Measurements from ENCODE around the gene CFAP52.
"Not testable (repeated sequence)": the region's sequence is repeated elsewhere in the genome, so short reads cannot be mapped to it uniquely, and the experiment has no call there.

Gene CFAP52

GRCh38 chr17:9544221-9544620, 32.2 kb upstream of the CFAP52 start:
- Histone ChIP-seq H3K36me3 (ENCODE audit: control insufficient read depth, insufficient read depth, low read length) (no peaks in the 10 kb centered on the region), H3K4me1 (ENCODE audit: control insufficient read depth, insufficient read depth, low read length) (no peaks in the 10 kb centered on the region), H3K27ac (ENCODE audit: low read length) (no peak overlapping the region), H3K9me3 (ENCODE audit: control insufficient read depth, insufficient read depth, low read length) (no peaks in the 10 kb centered on the region), H3K27me3 (ENCODE audit: control insufficient read depth, insufficient read depth, low read length) (no peaks in the 10 kb centered on the region), H3K4me3 (ENCODE audit: low read length) (no peak overlapping the region)
- DNase-seq (ENCODE audit: low read depth, low spot score), result no peak
- WGBS (ENCODE audit: insufficient coverage, insufficient read length), result no CpG with 5 or more reads among the region's 7 CpGs

GRCh38 chr17:9549215-9549614, 27.2 kb upstream of the CFAP52 start:
- DNase-seq (ENCODE audit: low read depth, low spot score), result no peak
- Histone ChIP-seq H3K27me3 (ENCODE audit: control insufficient read depth, insufficient read depth, low read length) (no peaks in the 10 kb centered on the region), H3K36me3 (ENCODE audit: control insufficient read depth, insufficient read depth, low read length) (no peaks in the 10 kb centered on the region), H3K9me3 (ENCODE audit: control insufficient read depth, insufficient read depth, low read length) (no peaks in the 10 kb centered on the region), H3K4me3 (ENCODE audit: low read length) (no peak overlapping the region), H3K27ac (ENCODE audit: low read length) (no peak overlapping the region), H3K4me1 (ENCODE audit: control insufficient read depth, insufficient read depth, low read length) (no peaks in the 10 kb centered on the region)
- WGBS (ENCODE audit: insufficient coverage, insufficient read length), result no CpG with 5 or more reads among the region's 2 CpGs

GRCh38 chr17:9553181-9553580, 23.3 kb upstream of the CFAP52 start:
- H3K36me3 ChIP-seq (ENCODE audit: control insufficient read depth, insufficient read depth, low read length), result no peaks in the 10 kb centered on the region
- no peak overlapping the region for H3K4me3 ChIP-seq (ENCODE audit: low read length)
- no CpG with 5 or more reads among the region's 2 CpGs for WGBS (ENCODE audit: insufficient coverage, insufficient read length)
- H3K27me3 ChIP-seq (ENCODE audit: control insufficient read depth, insufficient read depth, low read length), result no peaks in the 10 kb centered on the region
- no peak for DNase-seq (ENCODE audit: low read depth, low spot score)
- no peak overlapping the region for H3K27ac ChIP-seq (ENCODE audit: low read length)
- H3K9me3 ChIP-seq (ENCODE audit: control insufficient read depth, insufficient read depth, low read length), result no peaks in the 10 kb centered on the region
- no peaks in the 10 kb centered on the region for H3K4me1 ChIP-seq (ENCODE audit: control insufficient read depth, insufficient read depth, low read length)

GRCh38 chr17:9553596-9553995, 22.8 kb upstream of the CFAP52 start:
- no peaks in the 10 kb centered on the region for H3K9me3 ChIP-seq (ENCODE audit: control insufficient read depth, insufficient read depth, low read length)
- H3K4me3 ChIP-seq (ENCODE audit: low read length), result no peak overlapping the region
- no peaks in the 10 kb centered on the region for H3K36me3 ChIP-seq (ENCODE audit: control insufficient read depth, insufficient read depth, low read length)
- H3K4me1 ChIP-seq (ENCODE audit: control insufficient read depth, insufficient read depth, low read length), result no peaks in the 10 kb centered on the region
- DNase-seq (ENCODE audit: low read depth, low spot score), result no peak
- no CpG with 5 or more reads among the region's 4 CpGs for WGBS (ENCODE audit: insufficient coverage, insufficient read length)
- no peaks in the 10 kb centered on the region for H3K27me3 ChIP-seq (ENCODE audit: control insufficient read depth, insufficient read depth, low read length)
- H3K27ac ChIP-seq (ENCODE audit: low read length), result no peak overlapping the region

GRCh38 chr17:9554715-9555114, 21.7 kb upstream of the CFAP52 start:
- no CpG with 5 or more reads among the region's 6 CpGs for WGBS (ENCODE audit: insufficient coverage, insufficient read length)
- H3K27me3 ChIP-seq (ENCODE audit: control insufficient read depth, insufficient read depth, low read length); H3K4me1 ChIP-seq (ENCODE audit: control insufficient read depth, insufficient read depth, low read length); H3K4me3 ChIP-seq (ENCODE audit: low read length); H3K36me3 ChIP-seq (ENCODE audit: control insufficient read depth, insufficient read depth, low read length); H3K9me3 ChIP-seq (ENCODE audit: control insufficient read depth, insufficient read depth, low read length); H3K27ac ChIP-seq (ENCODE audit: low read length): not testable (repeated sequence)
- peak; percentile 29 for DNase-seq (ENCODE audit: low read depth, low spot score)

- Histone ChIP-seq H3K4me3 (ENCODE audit: low read length) (no peak overlapping the region), H3K9me3 (ENCODE audit: control insufficient read depth, insufficient read depth, low read length) (no peaks in the 10 kb centered on the region), H3K27me3 (ENCODE audit: control insufficient read depth, insufficient read depth, low read length) (no peaks in the 10 kb centered on the region), H3K4me1 (ENCODE audit: control insufficient read depth, insufficient read depth, low read length) (no peaks in the 10 kb centered on the region), H3K27ac (ENCODE audit: low read length) (no peak overlapping the region), H3K36me3 (ENCODE audit: control insufficient read depth, insufficient read depth, low read length) (no peaks in the 10 kb centered on the region)
- WGBS (ENCODE audit: insufficient coverage, insufficient read length), result no CpG with 5 or more reads among the region's 10 CpGs
- DNase-seq (ENCODE audit: low read depth, low spot score), result no peak
These were observed 19.2 kb upstream of the CFAP52 start for GRCh38 chr17:9557161-9557755.

GRCh38 chr17:9557857-9558256, 18.6 kb upstream of the CFAP52 start:
- DNase-seq (ENCODE audit: low read depth, low spot score), result no peak
- Histone ChIP-seq H3K9me3 (ENCODE audit: control insufficient read depth, insufficient read depth, low read length) (no peaks in the 10 kb centered on the region), H3K4me3 (ENCODE audit: low read length) (no peak overlapping the region), H3K27ac (ENCODE audit: low read length) (no peak overlapping the region), H3K4me1 (ENCODE audit: control insufficient read depth, insufficient read depth, low read length) (no peaks in the 10 kb centered on the region), H3K27me3 (ENCODE audit: control insufficient read depth, insufficient read depth, low read length) (no peaks in the 10 kb centered on the region), H3K36me3 (ENCODE audit: control insufficient read depth, insufficient read depth, low read length) (no peaks in the 10 kb centered on the region)
- no CpG with 5 or more reads among the region's 9 CpGs for WGBS (ENCODE audit: insufficient coverage, insufficient read length)

GRCh38 chr17:9564104-9564503, 12.3 kb upstream of the CFAP52 start:
- H3K27ac ChIP-seq (ENCODE audit: low read length), result no peak overlapping the region
- no peak overlapping the region for H3K4me3 ChIP-seq (ENCODE audit: low read length)
- H3K36me3 ChIP-seq (ENCODE audit: control insufficient read depth, insufficient read depth, low read length), result no peaks in the 10 kb centered on the region; the same call in 1 of the 2 replicates
- H3K9me3 ChIP-seq (ENCODE audit: control insufficient read depth, insufficient read depth, low read length), result no peaks in the 10 kb centered on the region
- DNase-seq (ENCODE audit: low read depth, low spot score), result no peak
- H3K27me3 ChIP-seq (ENCODE audit: control insufficient read depth, insufficient read depth, low read length), result no peaks in the 10 kb centered on the region
- no peaks in the 10 kb centered on the region for H3K4me1 ChIP-seq (ENCODE audit: control insufficient read depth, insufficient read depth, low read length)

GRCh38 chr17:9566067-9566466, 10.4 kb upstream of the CFAP52 start:
- H3K4me3 ChIP-seq (ENCODE audit: low read length), result no peak overlapping the region
- no peaks in the 10 kb centered on the region for H3K4me1 ChIP-seq (ENCODE audit: control insufficient read depth, insufficient read depth, low read length)
- no peaks in the 10 kb centered on the region for H3K9me3 ChIP-seq (ENCODE audit: control insufficient read depth, insufficient read depth, low read length)
- DNase-seq (ENCODE audit: low read depth, low spot score), result no peak
- no peaks in the 10 kb centered on the region for H3K27me3 ChIP-seq (ENCODE audit: control insufficient read depth, insufficient read depth, low read length)
- no peak overlapping the region for H3K27ac ChIP-seq (ENCODE audit: low read length)
- no CpG with 5 or more reads among the region's 7 CpGs for WGBS (ENCODE audit: insufficient coverage, insufficient read length)
- no peaks in the 10 kb centered on the region; the same call in 1 of the 2 replicates for H3K36me3 ChIP-seq (ENCODE audit: control insufficient read depth, insufficient read depth, low read length)

- not testable (repeated sequence) for H3K27ac ChIP-seq (ENCODE audit: low read length); H3K36me3 ChIP-seq (ENCODE audit: control insufficient read depth, insufficient read depth, low read length); DNase-seq (ENCODE audit: low read depth, low spot score); H3K27me3 ChIP-seq (ENCODE audit: control insufficient read depth, insufficient read depth, low read length); H3K4me1 ChIP-seq (ENCODE audit: control insufficient read depth, insufficient read depth, low read length); H3K9me3 ChIP-seq (ENCODE audit: control insufficient read depth, insufficient read depth, low read length); H3K4me3 ChIP-seq (ENCODE audit: low read length)
- no CpG with 5 or more reads among the region's 5 CpGs for WGBS (ENCODE audit: insufficient coverage, insufficient read length)
These were observed 9.7 kb upstream of the CFAP52 start for GRCh38 chr17:9566739-9567138.

GRCh38 chr17:9568004-9568403, 8.4 kb upstream of the CFAP52 start:
- H3K27me3 ChIP-seq (ENCODE audit: control insufficient read depth, insufficient read depth, low read length), result no peaks in the 10 kb centered on the region
- H3K36me3 ChIP-seq (ENCODE audit: control insufficient read depth, insufficient read depth, low read length), result no peaks in the 10 kb centered on the region; the same call in 1 of the 2 replicates
- H3K4me1 ChIP-seq (ENCODE audit: control insufficient read depth, insufficient read depth, low read length), result no peaks in the 10 kb centered on the region
- no peak overlapping the region for H3K27ac ChIP-seq (ENCODE audit: low read length)
- no peaks in the 10 kb centered on the region for H3K9me3 ChIP-seq (ENCODE audit: control insufficient read depth, insufficient read depth, low read length)
- H3K4me3 ChIP-seq (ENCODE audit: low read length), result no peak overlapping the region
- DNase-seq (ENCODE audit: low read depth, low spot score), result no peak
